ENCODE results near the gene CHCHD6.

GRCh38 chr3:126745760-126746394 lies 41.8 kb downstream of the CHCHD6 start:
- TF ChIP-seq YY1 (IDR thresholded peaks at IDR 0.05; ENCODE audit: extremely low read depth, insufficient replicate concordance, low read depth, low read length) (no peak), POLR2A (IDR thresholded peaks at IDR 0.05; ENCODE audit: borderline replicate concordance, extremely low read depth, insufficient read depth, insufficient read length) (no peak), RAD21 (IDR thresholded peaks at IDR 0.05; ENCODE audit: low read depth) (no peak), POLR2AphosphoS5 (IDR thresholded peaks at IDR 0.05; ENCODE audit: low read depth, low read length) (no peak), SP1 (IDR thresholded peaks at IDR 0.05; ENCODE audit: low read depth) (no peak), CTCF (IDR thresholded peaks at IDR 0.05 in 2 of 3, conservative IDR thresholded peaks at IDR 0.05 in 1 of 3; ENCODE audit: borderline replicate concordance in 1 of 3, insufficient read depth in 1 of 3, low read depth in 2 of 3, low read length in 2 of 3) (no peak), EZH2 (IDR thresholded peaks at IDR 0.05) (no peak), ZBTB33 (IDR thresholded peaks at IDR 0.05; ENCODE audit: extremely low read depth, insufficient replicate concordance, low read length) (no peak)

Measured in HCT116 (cell line).